H1 (cell line): ENCODE data around the gene GABRR2. TPM values are rescaled to one million over a fixed set of nuclear protein-coding genes. Genes with fewer than 3 reads are reported as not detected.

Experiments used
- FOSL1 ChIP-seq: IDR thresholded peaks from 2 replicates; pipeline ENCODE4 v1.6.1; 2011; ENCODE audit warnings: mild to moderate bottlenecking, low read depth, low read length, moderate library complexity; ENCODE audit not compliant: insufficient read depth
- HDAC2 ChIP-seq, 2 experiments: fragments of 300-600 bp in 1 of 2; sonication (generic) in 1 of 2; IDR thresholded peaks; 2 replicates each; pipeline ENCODE4 v1.6.1; 2011 to 2012; ENCODE audit warnings: low read depth in 2 of 2, low read length in 2 of 2, mild to moderate bottlenecking in 2 of 2, moderate library complexity in 2 of 2, borderline replicate concordance in 1 of 2, inconsistent platforms in 1 of 2
- POU5F1 ChIP-seq: IDR thresholded peaks from 2 replicates; pipeline ENCODE4 v1.6.1; 2011; ENCODE audit warnings: low read depth, mild to moderate bottlenecking, low read length, moderate library complexity
- ZNF274 ChIP-seq: IDR thresholded peaks from 2 replicates; pipeline ENCODE4 v1.7.0; 2012; ENCODE audit warnings: low read length, borderline replicate concordance; ENCODE audit errors: extremely low read depth
- polyA plus RNA-seq, 7 experiments: library from polyadenylated mRNA; depleted of rRNA in 3 of 7; stranded (reverse) in 5 of 7; unstranded in 2 of 7; fragments of >200 nt in 5 of 7; fragments of 200-250 nt in 2 of 7; gene quantifications; 1 replicate in 5 of 7; 2 replicates in 1 of 7; 4 replicates in 1 of 7; pipeline versions ENCODE4 v1.2.1 to v1.2.3, GENCODE V29; 2011 to 2013; ENCODE audit warnings: missing spikeins in 2 of 7, mixed read lengths in 2 of 7
- total RNA-seq: library from RNA; stranded (reverse); fragmentation: NEBNext Ultra II Directional; extraction: Animal tissue kit (Norgen Biotek cat#: 25700); gene quantifications from 2 replicates; pipeline ENCODE4 v1.2.1, GENCODE V29; 2021
- TF ChIP-seq, protein P1 (sequence below), 3 experiments: IDR thresholded peaks; 1 replicate in 2 of 3; 2 replicates in 1 of 3; pipeline versions ENCODE4 v1.5.1 to v1.6.1; 2011; ENCODE audit warnings: low read length in 3 of 3, mild to moderate bottlenecking in 3 of 3, inconsistent platforms in 2 of 3, low read depth in 1 of 3, moderate library complexity in 1 of 3; ENCODE audit not compliant: insufficient read depth in 1 of 3; ENCODE audit errors: control extremely low read depth in 1 of 3

The GABRR2 gene
- total and polyA plus RNA-seq, 2 of the 8 experiments (the other 6 are each of a cell fraction or from before 2014, with no cell fraction given) = not detected

DNA sequence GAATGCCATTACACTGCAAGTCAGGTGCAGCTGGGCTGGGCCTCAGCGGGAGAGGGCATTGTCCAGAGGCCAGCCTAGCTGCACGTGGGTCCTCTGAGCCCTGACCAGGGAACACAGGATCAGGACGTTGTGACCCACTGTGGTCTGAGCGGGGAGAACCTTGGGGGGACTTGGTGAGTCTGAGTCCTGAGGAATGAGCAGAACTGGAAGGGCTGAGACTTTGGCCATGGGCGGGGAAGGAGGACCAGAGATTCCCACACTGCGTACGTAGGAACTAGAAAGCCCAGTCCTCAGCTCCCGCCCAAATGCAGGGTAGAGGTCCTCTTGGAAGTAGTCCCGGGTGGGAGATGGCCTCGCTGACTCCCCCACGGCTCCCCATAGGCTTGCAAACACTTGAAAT, 42.5 kb downstream of the GABRR2 start (continued):
- TF ChIP-seq HDAC2 (IDR thresholded peaks at IDR 0.05; ENCODE audit: borderline replicate concordance in 1 of 2, low read depth in 2 of 2, low read length in 2 of 2) (no peak), ZNF274 (no peak), FOSL1 (no peak), POU5F1 (no peak)
- TF ChIP-seq, protein P1, sequence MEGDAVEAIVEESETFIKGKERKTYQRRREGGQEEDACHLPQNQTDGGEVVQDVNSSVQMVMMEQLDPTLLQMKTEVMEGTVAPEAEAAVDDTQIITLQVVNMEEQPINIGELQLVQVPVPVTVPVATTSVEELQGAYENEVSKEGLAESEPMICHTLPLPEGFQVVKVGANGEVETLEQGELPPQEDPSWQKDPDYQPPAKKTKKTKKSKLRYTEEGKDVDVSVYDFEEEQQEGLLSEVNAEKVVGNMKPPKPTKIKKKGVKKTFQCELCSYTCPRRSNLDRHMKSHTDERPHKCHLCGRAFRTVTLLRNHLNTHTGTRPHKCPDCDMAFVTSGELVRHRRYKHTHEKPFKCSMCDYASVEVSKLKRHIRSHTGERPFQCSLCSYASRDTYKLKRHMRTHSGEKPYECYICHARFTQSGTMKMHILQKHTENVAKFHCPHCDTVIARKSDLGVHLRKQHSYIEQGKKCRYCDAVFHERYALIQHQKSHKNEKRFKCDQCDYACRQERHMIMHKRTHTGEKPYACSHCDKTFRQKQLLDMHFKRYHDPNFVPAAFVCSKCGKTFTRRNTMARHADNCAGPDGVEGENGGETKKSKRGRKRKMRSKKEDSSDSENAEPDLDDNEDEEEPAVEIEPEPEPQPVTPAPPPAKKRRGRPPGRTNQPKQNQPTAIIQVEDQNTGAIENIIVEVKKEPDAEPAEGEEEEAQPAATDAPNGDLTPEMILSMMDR (IDR thresholded peaks at IDR 0.05; ENCODE audit: control extremely low read depth in 1 of 3, insufficient read depth in 1 of 3, low read depth in 1 of 3, low read length in 3 of 3) = no peak
- TF ChIP-seq, all 59 proteins: peak for 0
